B cell (primary cell): ENCODE measurements around the gene PPFIA2. TPM values are rescaled to one million over a fixed set of nuclear protein-coding genes. Genes with fewer than 3 reads are reported as not detected.

Experiments used
- ATAC-seq: fragments of 200-7000 bp; cut with Tn5 transposase; one replicate; pipeline ENCODE4 v1.10.0; 2021; ENCODE audit warnings: low read depth, mild to moderate bottlenecking, moderate number of reproducible peaks, moderate library complexity
- CTCF ChIA-PET: fragments of 350-600 bp; sonication (Branson Sonifier 250); formaldehyde crosslinking; loops from one replicate; lab custom pipeline; 2021; ENCODE audit warnings: antibody characterized with exemption, inconsistent platforms; lab: Charles Lee
- POLR2A ChIA-PET: fragments of 350-600 bp; sonication (Branson Sonifier 250); formaldehyde crosslinking; loops from one replicate; lab custom pipeline; 2021; ENCODE audit warnings: antibody characterized with exemption; lab: Charles Lee
- DNase-seq: peaks from one replicate; pipeline ENCODE4 v3.0.0; 2013
- H2AFZ ChIP-seq: 2 replicates; pipeline ENCODE4 v1.6.1; 2012; ENCODE audit warnings: mild to moderate bottlenecking, low read depth, low read length; ENCODE audit not compliant: insufficient read depth, poor library complexity, severe bottlenecking
- H3K27ac ChIP-seq, 2 donors: 1 replicate in 1 of 2; 2 replicates in 1 of 2; pipeline ENCODE4 v1.5.1; 2012 to 2013; ENCODE audit warnings: low read length in 2 of 2, mild to moderate bottlenecking in 2 of 2, moderate library complexity in 1 of 2
- H3K27me3 ChIP-seq, 4 experiments: fragments of 200-600 bp in 1 of 4; sonication (generic) in 1 of 4; replicated peaks in 1 of 4; 1 replicate in 2 of 4; 2 replicates in 2 of 4; pipeline versions ENCODE4 v1.6.1 to v1.7.0; 2013 to 2016; ENCODE audit warnings: low read length in 3 of 4, mild to moderate bottlenecking in 2 of 4, mixed read lengths in 1 of 4, moderate library complexity in 1 of 4; ENCODE audit not compliant: insufficient read depth in 4 of 4, control insufficient read depth in 3 of 4; ENCODE audit errors: control extremely low read depth in 1 of 4
- H3K36me3 ChIP-seq, 2 experiments: replicated peaks in 1 of 2; 1 replicate in 1 of 2; 2 replicates in 1 of 2; pipeline versions ENCODE4 v1.6.1 to v1.7.1; 2013; ENCODE audit warnings: low read length in 1 of 2; ENCODE audit not compliant: insufficient read depth in 2 of 2, control insufficient read depth in 1 of 2; ENCODE audit errors: control extremely low read depth in 1 of 2, extremely low read depth in 1 of 2
- H3K4me1 ChIP-seq, 2 donors: fragments of 200-600 bp in 1 of 2; sonication (generic) in 1 of 2; 1 replicate in 1 of 2; 2 replicates in 1 of 2; pipeline versions ENCODE4 v1.5.1 to v1.6.1; 2013 to 2017; ENCODE audit warnings: low read length in 2 of 2; ENCODE audit not compliant: control insufficient read depth in 2 of 2, insufficient read depth in 2 of 2
- H3K4me2 ChIP-seq: replicated peaks from 2 replicates; pipeline ENCODE3; 2012; ENCODE audit warnings: mild to moderate bottlenecking, low read depth, low read length; ENCODE audit not compliant: poor library complexity, severe bottlenecking
- H3K4me3 ChIP-seq, 5 experiments: fragments of 200-600 bp in 1 of 5; sonication (generic) in 1 of 5; 1 replicate in 3 of 5; 2 replicates in 2 of 5; pipeline versions ENCODE4 v1.5.1 to v1.7.0; 2011 to 2016; ENCODE audit warnings: low read length in 4 of 5, mild to moderate bottlenecking in 4 of 5, low read depth in 2 of 5, control low read depth in 1 of 5, moderate library complexity in 1 of 5; ENCODE audit not compliant: insufficient read depth in 1 of 5; ENCODE audit errors: control extremely low read depth in 1 of 5, extremely low read depth in 1 of 5
- H3K79me2 ChIP-seq: fragments of 200-600 bp; sonication (generic); one replicate; pipeline ENCODE4 v1.6.0; 2016; ENCODE audit warnings: low read length; ENCODE audit not compliant: control insufficient read depth, insufficient read depth
- H3K9ac ChIP-seq: fragments of 200-600 bp; sonication (generic); 2 replicates; pipeline ENCODE4 v1.6.1; 2017; ENCODE audit warnings: mild to moderate bottlenecking, low read length, moderate library complexity
- H3K9me3 ChIP-seq, 3 donors: one replicate each; pipeline versions ENCODE4 v1.6.1 to v1.7.1; 2013; ENCODE audit warnings: low read length in 2 of 3; ENCODE audit not compliant: control insufficient read depth in 2 of 3, insufficient read depth in 1 of 3; ENCODE audit errors: control extremely low read depth in 1 of 3
- H4K20me1 ChIP-seq: 2 replicates; pipeline ENCODE4 v1.6.0; 2012; ENCODE audit warnings: mild to moderate bottlenecking, low read length; ENCODE audit not compliant: insufficient read depth, control insufficient read depth, poor library complexity, severe bottlenecking
- H3K27ac Mint-ChIP-seq: one replicate; pipeline ENCODE4 v1.8.0; 2021; ENCODE audit warnings: mixed read lengths
- H3K27me3 Mint-ChIP-seq: one replicate; pipeline ENCODE4 v1.8.0; 2021; ENCODE audit warnings: mixed read lengths
- H3K4me1 Mint-ChIP-seq: one replicate; pipeline ENCODE4 v1.8.0; 2021; ENCODE audit warnings: mixed read lengths
- H3K4me3 Mint-ChIP-seq: one replicate; pipeline ENCODE4 v1.8.0; 2021; ENCODE audit warnings: mixed read lengths
- H3K9me3 Mint-ChIP-seq: one replicate; pipeline ENCODE4 v1.8.0; 2022; ENCODE audit warnings: mixed read lengths; ENCODE audit not compliant: insufficient read depth
- CTCF ChIP-seq: fragments of 200-600 bp; IDR thresholded peaks from one replicate; pipeline ENCODE4 v1.8.0; 2022; ENCODE audit warnings: antibody characterized with exemption, mild to moderate bottlenecking
- EZH2 ChIP-seq: IDR thresholded peaks from 2 replicates; pipeline ENCODE4 v1.6.1; 2012; ENCODE audit warnings: borderline replicate concordance, low read depth, mild to moderate bottlenecking, moderate library complexity, low read length; ENCODE audit not compliant: insufficient read depth, poor library complexity, severe bottlenecking
- WGBS: methylation state at CpG from one replicate; pipeline ENCODE4 v1.1.5; 2013; ENCODE audit warnings: missing lambda C conversion rate; ENCODE audit not compliant: insufficient coverage; 5-methylcytosine and 5-hydroxymethylcytosine counted together
- intact Hi-C: fragments of 100-400 bp; cut with micrococcal nuclease; formaldehyde crosslinking; loops from one replicate; pipeline ENCODE4 v1.10.0; 2022
- polyA plus RNA-seq: library from polyadenylated mRNA; depleted of rRNA; stranded (reverse); fragments of >200 nt; gene quantifications from 2 replicates; pipeline ENCODE4 v1.2.3, GENCODE V29; 2012
- total RNA-seq, 2 donors: library from RNA; stranded (reverse); fragments of 120-200 nt in 1 of 2; gene quantifications; 1 replicate in 1 of 2; 2 replicates in 1 of 2; pipeline versions ENCODE4 v1.2.3 to v1.2.4, GENCODE V29; 2013 to 2022

PPFIA2 gene
- total and polyA plus RNA-seq, 2 donors (not counting 1 experiment from before 2014, with no cell fraction given), result not detected

- no peaks in the 10 kb centered on the region for H3K36me3 ChIP-seq
- Mint-ChIP-seq H3K4me1 (no peaks in the 10 kb centered on the region), H3K4me3 (no peak overlapping the region), H3K9me3 (no peaks in the 10 kb centered on the region), H3K27me3 (no peaks in the 10 kb centered on the region), H3K27ac (no peak overlapping the region)
- H3K9ac ChIP-seq, result no peak overlapping the region
- H3K27ac ChIP-seq, result no peak overlapping the region
- POLR2A ChIA-PET, result no interaction called here
- H2AFZ ChIP-seq, result no peak overlapping the region
- no peaks in the 10 kb centered on the region for H4K20me1 ChIP-seq
- CTCF ChIA-PET, result no interaction called here
- no peaks in the 10 kb centered on the region for H3K27me3 ChIP-seq
- no peaks in the 10 kb centered on the region for H3K4me1 ChIP-seq
- H3K4me3 ChIP-seq, result no peak overlapping the region
- ATAC-seq (no peak), DNase-seq (no peak)
- TF ChIP-seq CTCF (no peak), EZH2 (no peak)
- H3K79me2 ChIP-seq, result no peaks in the 10 kb centered on the region
- intact Hi-C loops, result no loop called here
- WGBS, result no CpG with 5 or more reads among the region's 2 CpGs
- H3K9me3 ChIP-seq, result no peaks in the 10 kb centered on the region
- no peak overlapping the region for H3K4me2 ChIP-seq
Observed at GRCh38 chr12:81337886-81338285, 421.3 kb downstream of the PPFIA2 start.

GRCh38 chr12:81333812-81334211 lies 425.3 kb downstream of the PPFIA2 start:
- no peak overlapping the region for H3K4me3 Mint-ChIP-seq
- WGBS, result 80% methylated on average over 1 of the region's 2 CpGs

More at GRCh38 chr12:81333812-81334211, 425.3 kb downstream of the PPFIA2 start:
- H3K36me3 ChIP-seq, result no peaks in the 10 kb centered on the region
- ChIA-PET POLR2A (no interaction called here), CTCF (no interaction called here)
- TF ChIP-seq EZH2 (no peak), CTCF (no peak)
- H3K9me3 ChIP-seq, result peaks cover 0 to 7% (median 0%) of the 10 kb centered on the region in 3 donors
- intact Hi-C loops, result no loop called here
- H3K4me3 ChIP-seq, result no peak overlapping the region
- H3K9ac ChIP-seq, result no peak overlapping the region
- H2AFZ ChIP-seq, result no peak overlapping the region
- Mint-ChIP-seq H3K4me1 (no peaks in the 10 kb centered on the region), H3K9me3 (no peaks in the 10 kb centered on the region), H3K27me3 (no peaks in the 10 kb centered on the region), H3K27ac (no peak overlapping the region)
- H3K4me1 ChIP-seq, result no peaks in the 10 kb centered on the region
- H3K27ac ChIP-seq, result no peak overlapping the region
- H3K79me2 ChIP-seq, result no peaks in the 10 kb centered on the region
- H3K27me3 ChIP-seq, result no peaks in the 10 kb centered on the region
- no peak overlapping the region for H3K4me2 ChIP-seq
- ATAC-seq, result no peak
- DNase-seq, result no peak
- H4K20me1 ChIP-seq, result no peaks in the 10 kb centered on the region
